IMR-90 (cell line): ENCODE measurements around the gene PAPSS1. TPM values are rescaled to one million over a fixed set of nuclear protein-coding genes. Genes with fewer than 3 reads are reported as not detected.

ENCODE experiments used
- ATAC-seq: fragments of 200-7000 bp; cut with Tn5 transposase; 2 replicates; pipeline ENCODE4 v1.9.1; 2020; ENCODE audit warnings: low read depth, mild to moderate bottlenecking, moderate library complexity
- BruUV-seq: library from RNA; stranded (reverse); fragments of 400-500 nt; replicated peaks from 2 replicates; lab custom pipeline; 2021; lab: Mats Ljungman, UMichigan
- CTCF ChIA-PET: fragments of 300-600 bp; formaldehyde crosslinking; extraction: SDS; loops from one replicate; lab custom pipeline; 2021; ENCODE audit warnings: antibody characterized with exemption; lab: Yijun Ruan, JAX
- POLR2A ChIA-PET: fragments of 300-600 bp; sonication (Branson Sonifier 250); formaldehyde crosslinking; loops from one replicate; lab custom pipeline; 2022; ENCODE audit warnings: antibody characterized with exemption; ENCODE audit not compliant: unreplicated experiment; lab: Charles Lee
- DNase-seq: peaks from one replicate; pipeline ENCODE4 v3.0.0; 2013
- H2AFZ ChIP-seq: replicated peaks from 2 replicates; pipeline ENCODE3; 2013; ENCODE audit warnings: low read length, mild to moderate bottlenecking; ENCODE audit not compliant: poor library complexity
- H2AK5ac ChIP-seq: 2 replicates; pipeline ENCODE4 v1.6.1; 2013; ENCODE audit warnings: low read depth, low read length, inconsistent platforms
- H2AK9ac ChIP-seq: replicated peaks from 2 replicates; pipeline ENCODE3; 2013; ENCODE audit warnings: mild to moderate bottlenecking, low read depth, low read length, moderate library complexity; ENCODE audit not compliant: poor library complexity
- H2BK120ac ChIP-seq: 2 replicates; pipeline ENCODE4 v1.6.1; 2013; ENCODE audit warnings: low read depth, low read length, inconsistent platforms
- H2BK15ac ChIP-seq: 3 replicates; pipeline ENCODE4 v1.6.1; 2013; ENCODE audit warnings: low read depth, low read length, inconsistent platforms
- H2BK20ac ChIP-seq: 2 replicates; pipeline ENCODE4 v1.6.1; 2013; ENCODE audit warnings: low read depth, mild to moderate bottlenecking, inconsistent platforms, low read length, moderate library complexity
- H2BK5ac ChIP-seq: 2 replicates; pipeline ENCODE4 v1.6.1; 2013; ENCODE audit warnings: mild to moderate bottlenecking, low read depth, low read length, inconsistent platforms; ENCODE audit not compliant: poor library complexity, severe bottlenecking
- H3K14ac ChIP-seq: replicated peaks from 2 replicates; pipeline ENCODE4 v1.6.1; 2013; ENCODE audit warnings: low read depth, low read length, inconsistent platforms
- H3K18ac ChIP-seq: 2 replicates; pipeline ENCODE4 v1.6.1; 2013; ENCODE audit warnings: low read depth, low read length, control low read depth
- H3K23ac ChIP-seq: 2 replicates; pipeline ENCODE4 v1.6.1; 2013; ENCODE audit warnings: low read depth, low read length, inconsistent platforms
- H3K27ac ChIP-seq: 2 replicates; pipeline ENCODE4 v1.5.1; 2013; ENCODE audit warnings: mild to moderate bottlenecking, control low read depth, low read length; ENCODE audit not compliant: insufficient read depth
- H3K27me3 ChIP-seq: 2 replicates; pipeline ENCODE4 v1.6.1; 2013; ENCODE audit warnings: low read length; ENCODE audit not compliant: control insufficient read depth, insufficient read depth
- H3K36me3 ChIP-seq: 2 replicates; pipeline ENCODE4 v1.6.1; 2013; ENCODE audit warnings: low read length, mixed read lengths; ENCODE audit not compliant: control insufficient read depth, insufficient read depth
- H3K4ac ChIP-seq: 2 replicates; pipeline ENCODE4 v1.6.1; 2013; ENCODE audit warnings: low read depth, low read length, inconsistent platforms
- H3K4me1 ChIP-seq: 2 replicates; pipeline ENCODE4 v1.6.1; 2013; ENCODE audit warnings: low read length, mixed read lengths; ENCODE audit not compliant: control insufficient read depth, insufficient read depth
- H3K4me2 ChIP-seq: 2 replicates; pipeline ENCODE4 v1.6.1; 2013; ENCODE audit warnings: low read depth, mild to moderate bottlenecking, control low read depth, low read length, moderate library complexity
- H3K4me3 ChIP-seq: 2 replicates; pipeline ENCODE4 v1.5.1; 2013; ENCODE audit warnings: low read depth, mild to moderate bottlenecking, control low read depth, low read length, moderate library complexity; ENCODE audit not compliant: insufficient read depth
- H3K56ac ChIP-seq: 2 replicates; pipeline ENCODE4 v1.6.1; 2013; ENCODE audit warnings: low read length, inconsistent platforms; ENCODE audit not compliant: insufficient read depth; ENCODE audit errors: extremely low read depth
- H3K79me1 ChIP-seq, 2 experiments: 2 replicates each; pipeline ENCODE4 v1.6.1; 2013; ENCODE audit warnings: low read length in 2 of 2, inconsistent platforms in 1 of 2, low read depth in 1 of 2
- H3K9ac ChIP-seq: 2 replicates; pipeline ENCODE4 v1.6.1; 2013; ENCODE audit warnings: low read depth, low read length, control low read depth
- H3K9me1 ChIP-seq: 2 replicates; pipeline ENCODE4 v1.6.1; 2013; ENCODE audit warnings: low read length, inconsistent platforms; ENCODE audit not compliant: insufficient read depth
- H3K9me3 ChIP-seq: 2 replicates; pipeline ENCODE4 v1.6.1; 2013; ENCODE audit warnings: low read length; ENCODE audit not compliant: control insufficient read depth, insufficient read depth
- H4K20me1 ChIP-seq: 2 replicates; pipeline ENCODE4 v1.6.1; 2013; ENCODE audit warnings: low read length, inconsistent platforms; ENCODE audit not compliant: insufficient read depth
- H4K5ac ChIP-seq: 2 replicates; pipeline ENCODE4 v1.6.1; 2013; ENCODE audit warnings: mild to moderate bottlenecking, low read depth, low read length, control low read depth
- H4K8ac ChIP-seq, 2 experiments: 2 replicates each; pipeline ENCODE4 v1.6.1; 2013; ENCODE audit warnings: low read depth in 2 of 2, low read length in 2 of 2, control low read depth in 1 of 2, inconsistent platforms in 1 of 2
- H4K91ac ChIP-seq: 2 replicates; pipeline ENCODE4 v1.6.1; 2013; ENCODE audit warnings: low read depth, low read length, inconsistent platforms; ENCODE audit not compliant: insufficient read depth
- CEBPB ChIP-seq: IDR thresholded peaks from 2 replicates; pipeline ENCODE4 v1.6.1; 2012; ENCODE audit warnings: low read depth, low read length, improper control_type of control experiment
- POLR2A ChIP-seq: IDR thresholded peaks from 2 replicates; pipeline ENCODE4 v1.6.1; 2012; ENCODE audit warnings: mild to moderate bottlenecking, low read depth, low read length
- WGBS, 2 experiments: methylation state at CpG; one replicate each; pipeline versions ENCODE4 v1.1.5 to v1.1.7; 2013; ENCODE audit warnings: missing lambda C conversion rate in 2 of 2; ENCODE audit not compliant: insufficient read length in 1 of 2; ENCODE audit errors: extremely low coverage in 2 of 2; 5-methylcytosine and 5-hydroxymethylcytosine counted together
- dilution Hi-C: fragments of 300-500 bp; cut with HindIII; formaldehyde crosslinking; loops from one replicate; pipeline ENCODE4 v1.14.3; 2018; ENCODE audit warnings: low sequenced_read_pairs; ENCODE audit not compliant: unreplicated experiment
- in situ Hi-C: fragments of 300-500 bp; cut with MboI; formaldehyde crosslinking; loops from 3 replicates; pipeline ENCODE4 v1.14.3; 2019; ENCODE audit warnings: low sequenced_read_pairs, inconsistent platforms, mixed read lengths
- intact Hi-C: fragments of 100-400 bp; cut with micrococcal nuclease; formaldehyde crosslinking; loops from 2 replicates; pipeline ENCODE4 v1.10.0; 2022
- polyA plus RNA-seq, 3 experiments: library from polyadenylated mRNA; depleted of rRNA; stranded (reverse); fragments of >200 nt; gene quantifications; 2 replicates each; pipeline ENCODE4 v1.2.3, GENCODE V29; 2012; ENCODE audit warnings: low replicate concordance in 1 of 3
- total RNA-seq: library from RNA; depleted of rRNA; stranded (reverse); fragments of >200 nt; gene quantifications from 2 replicates; pipeline ENCODE4 v1.2.3, GENCODE V29; 2012

The PAPSS1 gene
- total and polyA plus RNA-seq, 2 of the 4 experiments (the other 2 are of a cell fraction), result 71.8 to 82.8 TPM

- H4K8ac ChIP-seq, result no peak overlapping the region
- H4K91ac ChIP-seq, result no peak overlapping the region
- no peak overlapping the region for H3K4me3 ChIP-seq
- no peaks in the 10 kb centered on the region for H4K20me1 ChIP-seq
- whole genome bisulfite sequencing, 2 experiments, result no CpG with 5 or more reads among the region's 4 CpGs
- TF ChIP-seq CEBPB (peak; percentile 83), POLR2A (no peak)
- no peak for DNase-seq
- no peak overlapping the region for H4K5ac ChIP-seq
- H3K27ac ChIP-seq, result no peak overlapping the region
- H3K4me2 ChIP-seq, result no peak overlapping the region
- H2AFZ ChIP-seq, result no peak overlapping the region
- H3K4ac ChIP-seq, result no peak overlapping the region
- ATAC-seq, result no peak
- ChIA-PET POLR2A (no interaction called here), CTCF (no interaction called here)
- H2AK5ac ChIP-seq, result no peak overlapping the region
- H3K18ac ChIP-seq, result no peak overlapping the region
- intact Hi-C loops (no loop called here), in situ Hi-C loops (no loop called here), dilution Hi-C loops (no loop called here)
- no peaks in the 10 kb centered on the region for H3K9me1 ChIP-seq
- H3K36me3 ChIP-seq, result 0 out of 2 replicates have a peak, but pooled peaks cover 2% of the 10 kb centered on the region
- H2AK9ac ChIP-seq, result no peak overlapping the region
- no peak overlapping the region for H2BK20ac ChIP-seq
- no TSS peak for BruUV-seq
- H3K79me1 ChIP-seq, result peaks cover 0 to 3% of the 10 kb centered on the region in 2 experiments; a peak in 1 of 4 replicates
- no peak overlapping the region for H3K23ac ChIP-seq
- no peaks in the 10 kb centered on the region for H3K27me3 ChIP-seq
- H3K9me3 ChIP-seq, result no peaks in the 10 kb centered on the region
- no peaks in the 10 kb centered on the region for H3K4me1 ChIP-seq
- H3K56ac ChIP-seq, result no peak overlapping the region
- H3K9ac ChIP-seq, result no peak overlapping the region
- H2BK15ac ChIP-seq, result no peak overlapping the region
- no peak overlapping the region for H2BK5ac ChIP-seq
- no peak overlapping the region for H3K14ac ChIP-seq
- H2BK120ac ChIP-seq, result no peak overlapping the region
Observed at GRCh38 chr4:107625391-107625902, 94.6 kb downstream of the PAPSS1 start.
